HK-2 (cell line): ENCODE data around the gene PRPF40A.

Experiments
- DNase-seq: peaks from one replicate; pipeline ENCODE4 v3.0.0-alpha.2; 2018; ENCODE audit not compliant: unreplicated experiment

Gene PRPF40A

DNA sequence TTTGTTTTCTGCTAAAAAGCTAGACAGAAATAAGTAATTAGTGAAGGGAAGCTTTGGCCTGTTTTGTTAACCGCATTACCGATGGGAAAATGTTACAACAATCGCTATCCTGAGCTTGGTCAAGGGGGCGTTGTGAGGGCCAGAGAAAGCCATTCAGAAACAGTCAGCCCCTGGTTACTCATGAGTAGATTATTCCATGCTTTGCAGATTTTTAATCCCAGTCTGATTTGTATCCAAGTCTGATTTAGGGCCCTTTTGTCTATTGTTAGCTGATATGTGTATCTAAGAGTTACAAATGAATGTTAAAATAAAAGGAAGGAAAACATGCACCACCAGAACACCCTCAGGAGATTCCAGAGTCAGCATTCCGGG, 99.1 kb downstream of the PRPF40A start:
- no peak for DNase-seq

- DNase-seq = no peak
These were observed 99.6 kb downstream of the PRPF40A start for GRCh38 chr2:152617456-152618192.

DNA sequence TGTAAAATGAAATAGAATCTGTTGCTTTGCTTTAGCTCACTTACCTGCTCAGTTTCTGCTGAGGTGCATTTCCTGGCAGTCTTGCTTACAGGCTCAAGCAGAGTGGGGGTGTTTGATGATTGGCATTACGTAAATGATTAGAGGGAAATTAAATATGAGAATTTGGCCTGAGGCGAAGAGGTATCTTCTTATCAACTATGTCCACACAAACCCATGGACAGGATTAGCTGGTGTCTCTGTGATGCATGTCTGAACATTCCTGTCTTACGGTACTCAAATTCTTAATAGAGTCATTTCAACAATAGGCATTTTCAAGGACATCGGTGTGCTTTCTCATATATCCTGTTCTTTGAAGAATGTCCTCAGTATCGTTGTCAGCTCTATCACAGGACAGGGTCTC, 102.1 kb downstream of the PRPF40A start:
- DNase-seq = no peak

- DNase-seq = no peak
These were observed 104.0 kb downstream of the PRPF40A start for GRCh38 chr2:152613235-152613634.

DNA sequence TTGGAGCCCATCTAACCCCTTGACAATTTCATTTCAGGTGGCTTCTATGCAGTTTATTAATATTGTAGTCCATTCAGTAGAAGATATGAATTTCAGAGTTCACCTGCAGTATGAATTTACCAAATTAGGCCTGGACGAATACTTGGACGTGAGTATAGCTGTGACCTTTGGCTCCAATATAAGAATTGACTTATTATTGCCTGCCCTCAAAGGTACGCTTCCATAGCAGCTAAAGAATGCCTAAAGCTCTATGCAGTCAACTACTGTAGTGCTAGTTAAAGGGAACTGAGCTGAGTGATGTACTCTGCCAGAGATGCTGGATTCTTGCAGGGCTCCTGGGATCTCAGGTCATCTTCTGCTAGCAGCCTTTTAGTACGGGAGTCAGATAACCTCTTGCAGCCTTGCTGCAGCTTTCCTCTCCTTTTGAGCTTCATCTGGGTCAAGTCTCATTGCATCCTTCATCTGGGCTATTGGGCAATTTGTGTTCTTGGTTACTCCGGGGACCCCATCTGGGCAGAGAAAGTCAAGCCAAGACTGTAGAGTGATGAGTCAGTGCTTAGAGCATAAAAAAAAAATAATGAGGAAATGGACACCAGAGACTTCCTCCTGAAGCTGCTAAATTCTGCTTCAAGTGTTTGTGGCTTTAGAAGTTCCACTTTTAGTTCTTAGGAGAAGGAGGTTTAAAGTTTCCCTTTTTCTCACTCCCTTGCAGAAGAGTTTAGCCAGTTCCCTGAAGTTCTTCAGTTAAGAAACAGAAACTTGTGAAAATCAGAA, 105.6 kb downstream of the PRPF40A start:
- peak; percentile 15 for DNase-seq

GRCh38 chr2:152609699-152610098, 107.6 kb downstream of the PRPF40A start:
- DNase-seq = no peak

DNA sequence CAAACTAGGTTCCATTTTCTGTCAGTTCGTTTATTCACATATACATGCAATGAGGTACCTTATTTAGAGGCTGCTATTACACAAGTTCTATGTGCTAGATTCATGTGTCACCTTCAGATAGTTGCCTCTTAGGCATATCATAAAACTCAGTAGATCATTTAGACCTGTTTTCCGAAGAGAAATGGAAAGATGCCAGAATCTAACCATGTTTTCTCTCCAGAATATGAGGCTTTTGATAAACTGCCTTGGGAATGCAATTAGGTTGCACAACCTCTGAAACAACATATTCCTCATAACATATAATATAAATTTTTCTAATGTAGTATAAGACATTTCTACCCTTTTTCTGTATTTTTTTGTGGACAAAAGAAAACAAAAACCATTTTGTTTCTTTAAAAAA, 108.1 kb downstream of the PRPF40A start:
- no peak for DNase-seq

GRCh38 chr2:152607793-152608300, 109.4 kb downstream of the PRPF40A start:
- DNase-seq = no peak

DNA sequence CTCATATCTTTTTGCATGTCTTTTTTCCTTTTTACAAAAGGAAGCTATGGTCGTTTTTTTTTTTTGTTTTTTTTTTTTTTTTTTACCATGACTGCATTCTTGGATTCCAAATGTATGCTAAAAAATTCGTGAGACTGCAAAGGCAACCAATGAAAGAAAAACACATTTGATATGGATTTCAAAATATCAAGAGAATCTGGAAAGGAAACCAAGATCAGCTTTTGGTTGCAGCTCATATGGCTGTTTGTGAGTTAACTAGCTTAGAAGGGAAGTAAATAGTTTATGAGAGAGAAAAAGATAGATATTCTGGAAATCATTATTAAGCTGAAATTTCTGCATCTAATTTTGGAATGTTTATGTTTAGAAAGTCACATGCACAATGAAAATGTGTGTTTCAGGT, 110.3 kb downstream of the PRPF40A start:
- DNase-seq = no peak

GRCh38 chr2:152606081-152606480, 111.2 kb downstream of the PRPF40A start:
- no peak for DNase-seq

- DNase-seq = no peak
These were observed 114.1 kb downstream of the PRPF40A start for GRCh38 chr2:152603166-152603565.

- DNase-seq = no peak
These were observed 114.5 kb downstream of the PRPF40A start for GRCh38 chr2:152602750-152603149.
